Ectodermal cell (in vitro differentiated cells): ENCODE results near the gene GARIN5B. TPM values are rescaled to one million over a fixed set of nuclear protein-coding genes. Genes with fewer than 3 reads are reported as not detected.
A peak's percentile ranks its signal among the peaks of the same experiment; 100 is the strongest.
"Not testable (repeated sequence)": the region's sequence is repeated elsewhere in the genome, so short reads cannot be mapped to it uniquely, and the experiment has no call there.

ENCODE experiments used
- H3K27ac ChIP-seq: 2 replicates; pipeline ENCODE4 v1.7.0; 2013; ENCODE audit warnings: mild to moderate bottlenecking, low read depth, low read length; ENCODE audit not compliant: insufficient read depth, poor library complexity, severe bottlenecking
- H3K27me3 ChIP-seq: 2 replicates; pipeline ENCODE4 v1.7.0; 2013; ENCODE audit warnings: mild to moderate bottlenecking, low read length; ENCODE audit not compliant: insufficient read depth, control insufficient read depth, poor library complexity, severe bottlenecking
- H3K36me3 ChIP-seq: one replicate; pipeline ENCODE4 v1.7.0; 2013; ENCODE audit warnings: low read length; ENCODE audit not compliant: control insufficient read depth, insufficient read depth
- H3K4me1 ChIP-seq: one replicate; pipeline ENCODE4 v1.7.0; 2013; ENCODE audit warnings: low read length; ENCODE audit not compliant: control insufficient read depth, insufficient read depth
- H3K4me3 ChIP-seq: 2 replicates; pipeline ENCODE4 v1.7.0; 2013; ENCODE audit warnings: low read depth, low read length, control low read depth; ENCODE audit not compliant: insufficient read depth
- H3K9me3 ChIP-seq: 2 replicates; pipeline ENCODE4 v1.7.0; 2013; ENCODE audit warnings: mild to moderate bottlenecking, low read length, moderate library complexity; ENCODE audit not compliant: control insufficient read depth
- WGBS, 2 experiments: methylation state at CpG; one replicate each; pipeline ENCODE4 v1.1.7; 2013; ENCODE audit warnings: missing lambda C conversion rate in 2 of 2; 5-methylcytosine and 5-hydroxymethylcytosine counted together
- polyA plus RNA-seq, 4 experiments: library from polyadenylated mRNA; stranded (reverse); fragments of 50-300 nt; gene quantifications; one replicate each; pipeline ENCODE4 v1.2.3, GENCODE V29; 2013

GARIN5B gene
- not detected for polyA plus RNA-seq (2013, experiment 1 of 4)
- 0.07 TPM for polyA plus RNA-seq (2013, experiment 2 of 4)
- polyA plus RNA-seq (2013, experiment 3 of 4): 0.16 TPM
- 0.12 TPM for polyA plus RNA-seq (2013, experiment 4 of 4)

DNA sequence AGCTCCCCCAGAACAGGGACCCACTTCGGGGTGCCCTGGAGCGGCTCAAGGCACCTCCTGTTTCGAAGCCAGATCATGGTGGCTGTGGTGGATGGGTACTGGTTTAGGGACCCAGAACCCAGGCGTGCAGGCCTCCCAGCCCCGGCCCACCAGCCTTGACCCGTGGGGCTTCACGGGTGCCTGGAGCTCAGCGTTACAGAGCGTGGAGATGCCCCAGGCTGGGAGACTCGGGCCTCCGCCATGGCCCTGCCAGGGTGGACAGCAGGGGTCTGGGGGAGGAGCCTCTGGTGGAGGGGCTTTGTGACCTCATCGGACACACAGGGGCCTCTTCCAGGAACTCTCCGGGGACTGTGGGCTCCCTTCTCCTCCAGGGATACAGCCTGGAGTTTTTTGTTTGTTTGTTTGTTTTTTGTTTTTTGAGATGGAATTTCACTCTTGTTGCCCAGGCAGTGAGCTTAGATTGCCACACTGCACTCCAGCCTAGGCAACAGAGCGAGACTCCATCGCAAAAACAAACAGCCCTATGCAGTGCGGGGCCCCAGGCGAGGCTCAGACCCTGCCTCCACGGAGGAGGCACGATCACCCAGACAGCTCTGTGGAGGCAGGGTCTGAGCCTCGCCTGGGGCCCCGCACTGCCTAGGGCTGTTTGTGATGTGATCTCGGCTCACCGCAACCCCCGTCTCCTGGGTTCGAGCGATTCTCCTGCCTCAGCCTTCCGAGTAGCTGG lies at the start of gene GARIN5B:
GARIN5B (minus strand) TSS at position 271 of the 727 bp plus-strand sequence; CDS start at position 77, 194 bp downstream.
- Histone ChIP-seq H3K4me3 (no peak within 1 kb of the TSS), H3K27ac (no peak within 1 kb of the TSS), H3K9me3 (no peaks in the 10 kb centered on the region), H3K4me1 (peaks cover 6% of the 10 kb centered on the region), H3K36me3 (no peaks in the 10 kb centered on the region), H3K27me3 (peaks cover 5% of the 10 kb centered on the region)
- WGBS, 2 experiments: 76% methylated on average over 27 of the region's 27 CpGs

DNA sequence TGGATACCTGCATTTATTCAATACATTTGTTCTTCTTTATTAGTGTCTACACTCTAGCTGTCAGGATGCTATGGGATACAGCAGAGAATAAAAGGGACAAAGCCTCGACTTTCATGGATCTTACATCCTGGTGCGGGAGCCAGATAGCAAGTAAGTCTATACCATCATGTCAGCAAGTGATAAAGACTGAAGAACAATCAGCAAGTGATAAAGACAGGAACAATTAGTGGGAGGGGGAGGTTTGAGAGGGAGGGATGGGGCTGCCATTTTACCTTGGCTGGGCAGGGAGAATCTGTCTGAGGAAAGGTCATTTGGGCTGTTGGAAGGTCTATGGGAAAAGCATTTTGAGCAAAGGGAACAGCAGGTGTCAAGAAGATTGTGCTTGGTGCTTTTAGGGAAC lies 47.1 kb upstream of the GARIN5B start:
- no peak overlapping the region for H3K4me3 ChIP-seq
- WGBS, 2 experiments: 95 to 98% methylated on average over 2 of the region's 2 CpGs
- no peaks in the 10 kb centered on the region for H3K9me3 ChIP-seq

DNA sequence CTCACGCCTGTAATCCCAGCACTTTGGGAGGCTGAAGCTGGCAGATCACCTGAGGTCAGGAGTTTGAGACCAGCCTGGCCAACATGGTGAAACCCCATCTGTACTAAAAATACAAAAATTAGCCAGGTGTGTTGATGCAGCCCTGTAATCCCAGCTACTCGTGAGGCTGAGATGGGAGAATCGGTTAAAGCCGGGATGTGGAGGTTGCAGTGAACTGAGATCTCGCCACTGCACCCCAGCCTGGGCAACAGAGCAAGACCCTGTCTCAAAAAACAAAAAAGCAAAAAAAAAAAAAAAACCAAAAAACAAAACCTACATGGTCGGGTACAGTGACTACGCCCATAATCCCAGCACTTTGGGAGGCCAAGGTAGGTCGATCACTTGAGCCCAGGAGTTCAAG lies 46.1 kb upstream of the GARIN5B start:
- Histone ChIP-seq H3K36me3 (peaks cover 13% of the 10 kb centered on the region), H3K4me1 (peaks cover 18% of the 10 kb centered on the region)
- H3K4me3 ChIP-seq, H3K27me3 ChIP-seq, H3K9me3 ChIP-seq, H3K27ac ChIP-seq: not testable (repeated sequence)
- 95% methylated on average over 8 of the region's 8 CpGs for WGBS, 2 experiments

More for the DNA sequence above, 47.1 kb upstream of the GARIN5B start:
- Histone ChIP-seq H3K27ac (no peak overlapping the region), H3K36me3 (peaks cover 13% of the 10 kb centered on the region), H3K4me1 (peaks cover 18% of the 10 kb centered on the region), H3K27me3 (no peaks in the 10 kb centered on the region)

DNA sequence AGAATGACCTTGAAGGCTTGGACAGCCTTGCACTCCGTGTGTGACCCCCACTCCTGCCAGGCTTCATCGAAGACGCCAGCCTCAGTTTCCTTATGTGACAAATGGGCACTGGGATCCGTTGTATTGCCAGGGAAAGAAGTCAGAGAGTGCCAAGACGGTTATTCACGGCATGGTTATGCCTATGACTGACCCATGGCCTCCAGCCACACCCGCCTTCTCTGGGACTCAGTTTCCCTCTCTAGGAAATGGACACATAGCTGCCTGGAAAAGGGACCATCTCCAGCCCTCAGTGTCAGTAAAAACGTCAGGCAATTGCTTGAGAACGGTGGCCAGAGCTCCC lies 45.4 kb upstream of the GARIN5B start:
- 78 to 80% methylated on average over 9 of the region's 9 CpGs for WGBS, 2 experiments
- no peaks in the 10 kb centered on the region for H3K9me3 ChIP-seq
- peak overlapping the region; percentile 18 for H3K4me3 ChIP-seq
- peaks cover 17% of the 10 kb centered on the region for H3K36me3 ChIP-seq
- H3K27ac ChIP-seq: peak overlapping the region; percentile 77
- no peaks in the 10 kb centered on the region for H3K27me3 ChIP-seq
- peaks cover 18% of the 10 kb centered on the region for H3K4me1 ChIP-seq

DNA sequence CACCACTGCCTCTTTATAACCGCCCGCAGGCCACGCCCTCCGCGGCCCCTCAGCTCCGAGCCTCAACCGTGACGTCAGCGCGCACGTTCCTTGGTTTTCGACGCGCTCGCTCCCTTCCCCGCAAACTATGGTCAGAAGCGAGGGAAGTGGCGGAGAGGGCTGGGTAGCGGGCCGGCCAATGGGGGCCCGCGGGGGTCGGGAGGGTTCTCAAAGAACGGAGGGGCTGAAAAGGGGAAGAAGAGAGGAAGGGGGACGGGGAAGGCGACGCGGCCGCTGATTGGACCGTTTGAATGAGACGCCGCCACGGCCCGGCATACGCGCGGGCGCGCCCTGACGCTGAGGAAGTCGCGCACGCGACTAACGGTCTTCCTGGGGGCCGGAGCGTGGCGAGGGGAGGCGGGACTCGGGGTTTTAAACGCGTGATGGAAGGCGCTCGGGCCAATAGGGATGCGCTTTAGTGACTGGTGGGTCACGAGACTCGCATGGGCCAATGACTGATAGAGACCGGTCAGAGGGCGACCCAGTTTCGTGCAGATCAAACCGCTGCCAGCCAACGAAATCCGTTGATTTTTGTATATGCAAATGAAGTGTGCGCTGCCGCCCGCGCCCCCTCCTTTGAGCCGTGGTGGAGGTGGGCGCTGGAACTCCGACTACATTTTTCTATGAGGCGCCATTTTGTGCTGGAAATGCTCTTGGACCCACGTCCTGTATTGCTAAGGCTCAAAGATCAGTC lies 44.9 kb upstream of the GARIN5B start:
- Histone ChIP-seq H3K36me3 (peaks cover 20% of the 10 kb centered on the region), H3K9me3 (no peaks in the 10 kb centered on the region), H3K27me3 (no peaks in the 10 kb centered on the region), H3K4me3 (peak overlapping the region; percentile 96), H3K27ac (peak overlapping the region; percentile 98), H3K4me1 (peaks cover 18% of the 10 kb centered on the region)
- 1% methylated on average over 72 of the region's 72 CpGs for WGBS, 2 experiments

DNA sequence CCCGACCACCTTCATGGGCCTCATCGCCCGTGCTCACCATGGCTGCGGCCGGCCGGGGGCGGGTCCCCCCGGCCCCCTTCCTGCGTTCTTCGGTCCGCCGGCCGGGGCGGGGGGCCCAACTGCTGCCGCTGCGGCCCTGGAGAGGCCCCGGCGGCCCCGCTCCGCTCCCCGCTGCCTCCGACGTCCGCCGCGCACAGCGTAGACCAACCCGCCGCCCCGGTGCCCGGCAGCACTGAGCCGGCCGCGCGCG lies 44.4 kb upstream of the GARIN5B start, which contains the start of gene UBE2S:
UBE2S (minus strand) TSS at position 239 of the 250 bp plus-strand sequence; CDS start at position 40, 199 bp downstream.
- H3K4me3 ChIP-seq: peak within 1 kb of the TSS; percentile 96

DNA sequence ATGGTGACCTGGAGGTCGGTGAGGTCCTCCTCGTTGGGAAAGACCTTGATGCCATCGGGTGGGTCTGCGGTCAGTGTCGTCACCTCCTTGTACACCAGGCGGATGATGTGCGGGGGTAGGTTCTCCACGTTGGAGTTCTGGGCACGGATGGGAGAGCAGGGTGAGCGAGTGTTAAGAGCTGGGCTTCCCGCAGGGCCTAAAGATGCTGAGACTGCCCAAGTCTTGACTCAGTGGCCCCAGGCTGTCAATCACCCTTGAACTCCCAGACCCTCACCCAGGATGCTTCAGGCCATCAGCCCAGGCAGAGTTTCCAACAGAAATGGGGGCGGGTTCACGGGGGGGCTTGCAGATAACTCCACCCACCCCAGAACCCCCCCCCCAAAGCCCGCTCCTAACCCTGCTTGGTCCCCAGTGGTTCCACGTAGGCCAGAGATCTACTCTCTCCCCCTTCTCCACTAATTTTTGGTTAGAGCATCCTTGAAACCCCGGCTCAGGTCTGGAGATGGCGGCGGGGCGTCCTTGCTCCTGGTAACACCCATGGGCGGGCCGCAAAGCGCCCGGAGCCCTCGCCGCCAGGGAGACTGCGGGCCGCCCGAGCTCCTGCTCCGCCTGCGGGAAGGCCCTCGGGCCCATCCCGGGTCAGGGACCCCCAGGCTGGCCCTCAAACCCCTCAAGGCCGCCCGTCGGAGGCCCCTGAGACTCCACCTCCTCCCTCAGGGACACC lies 43.9 kb upstream of the GARIN5B start:
- WGBS, 2 experiments: 12 to 13% methylated on average over 35 of the region's 35 CpGs
- Histone ChIP-seq H3K27ac (peak overlapping the region; percentile 98), H3K4me1 (peaks cover 18% of the 10 kb centered on the region), H3K36me3 (peaks cover 29% of the 10 kb centered on the region), H3K9me3 (no peaks in the 10 kb centered on the region), H3K4me3 (peak overlapping the region; percentile 96), H3K27me3 (no peaks in the 10 kb centered on the region)

More for the DNA sequence above, 44.4 kb upstream of the GARIN5B start, which contains the start of gene UBE2S:
- not testable (repeated sequence) for H3K27me3 ChIP-seq, H3K9me3 ChIP-seq
- H3K36me3 ChIP-seq: peaks cover 25% of the 10 kb centered on the region
- H3K27ac ChIP-seq: peak within 1 kb of the TSS; percentile 98
- peaks cover 18% of the 10 kb centered on the region for H3K4me1 ChIP-seq
- WGBS, 2 experiments: 0% methylated on average over 36 of the region's 36 CpGs

DNA sequence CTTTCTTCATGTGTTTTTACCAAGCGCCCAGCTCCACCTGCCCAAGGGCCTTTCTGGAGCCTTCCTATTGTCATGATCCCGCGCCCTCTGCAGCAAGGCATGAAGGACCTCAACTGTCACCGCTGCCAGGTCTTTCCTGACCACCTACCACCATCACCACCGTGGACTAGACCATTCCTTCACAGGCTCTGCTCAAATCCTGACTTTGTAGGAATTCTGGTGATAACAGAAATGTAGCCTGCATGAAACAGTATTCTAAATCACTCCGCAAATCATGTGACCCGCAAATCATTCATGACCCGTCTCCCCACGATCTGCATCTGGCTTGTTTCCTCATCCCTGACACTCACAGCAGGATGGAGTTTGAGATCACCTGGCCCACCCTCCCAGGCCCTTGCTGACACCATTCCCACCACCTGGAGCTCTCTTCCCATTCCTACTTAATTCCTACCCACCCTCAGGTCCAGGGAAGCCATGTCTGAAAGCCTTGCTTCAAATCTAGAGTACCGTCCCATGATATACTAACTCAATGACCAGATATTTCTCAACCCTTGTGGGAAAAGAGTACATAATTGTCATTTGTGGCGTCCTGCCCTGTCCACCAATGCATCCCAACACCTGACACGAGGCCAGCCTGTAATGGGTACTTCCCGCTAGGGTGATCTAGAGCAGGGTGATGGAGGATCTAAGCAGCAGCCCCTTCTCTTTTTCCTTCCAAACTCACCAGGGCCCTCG lies 43.2 kb upstream of the GARIN5B start:
- H3K9me3 ChIP-seq: no peaks in the 10 kb centered on the region
- peaks cover 34% of the 10 kb centered on the region for H3K36me3 ChIP-seq
- peak overlapping the region; percentile 96 for H3K4me3 ChIP-seq
- H3K4me1 ChIP-seq: peaks cover 18% of the 10 kb centered on the region
- H3K27me3 ChIP-seq: no peaks in the 10 kb centered on the region
- no peak overlapping the region for H3K27ac ChIP-seq
- WGBS, 2 experiments: 84 to 85% methylated on average over 14 of the region's 14 CpGs

DNA sequence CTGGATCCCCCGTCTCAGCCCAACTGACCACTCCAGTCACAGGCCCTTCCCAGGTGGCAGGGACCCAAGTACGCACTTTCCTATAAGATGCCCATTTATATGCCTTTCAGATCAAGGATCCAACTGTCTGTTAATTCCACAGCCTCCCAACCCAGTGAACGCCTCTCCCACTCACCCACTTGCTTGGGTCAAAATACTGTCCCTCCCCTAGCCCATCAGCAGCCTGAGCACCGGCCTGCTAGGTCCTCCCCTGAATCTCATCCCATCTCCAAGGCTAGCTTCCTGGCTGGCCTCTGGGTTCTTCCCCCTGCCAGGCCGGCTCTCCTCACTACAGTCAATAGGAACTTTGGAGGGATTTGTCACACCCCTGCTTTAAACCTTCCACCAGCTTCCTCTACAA lies 42.6 kb upstream of the GARIN5B start:
- 90 to 92% methylated on average over 5 of the region's 5 CpGs for WGBS, 2 experiments
- Histone ChIP-seq H3K9me3 (no peaks in the 10 kb centered on the region), H3K27ac (no peak overlapping the region), H3K36me3 (peaks cover 34% of the 10 kb centered on the region), H3K27me3 (no peaks in the 10 kb centered on the region), H3K4me3 (peak overlapping the region; percentile 96), H3K4me1 (peaks cover 18% of the 10 kb centered on the region)
